Measurements from ENCODE around the gene EHF.

GRCh38 chr11:34667810-34668582 lies 47.1 kb downstream of the EHF start:
- TF ChIP-seq, protein P1, sequence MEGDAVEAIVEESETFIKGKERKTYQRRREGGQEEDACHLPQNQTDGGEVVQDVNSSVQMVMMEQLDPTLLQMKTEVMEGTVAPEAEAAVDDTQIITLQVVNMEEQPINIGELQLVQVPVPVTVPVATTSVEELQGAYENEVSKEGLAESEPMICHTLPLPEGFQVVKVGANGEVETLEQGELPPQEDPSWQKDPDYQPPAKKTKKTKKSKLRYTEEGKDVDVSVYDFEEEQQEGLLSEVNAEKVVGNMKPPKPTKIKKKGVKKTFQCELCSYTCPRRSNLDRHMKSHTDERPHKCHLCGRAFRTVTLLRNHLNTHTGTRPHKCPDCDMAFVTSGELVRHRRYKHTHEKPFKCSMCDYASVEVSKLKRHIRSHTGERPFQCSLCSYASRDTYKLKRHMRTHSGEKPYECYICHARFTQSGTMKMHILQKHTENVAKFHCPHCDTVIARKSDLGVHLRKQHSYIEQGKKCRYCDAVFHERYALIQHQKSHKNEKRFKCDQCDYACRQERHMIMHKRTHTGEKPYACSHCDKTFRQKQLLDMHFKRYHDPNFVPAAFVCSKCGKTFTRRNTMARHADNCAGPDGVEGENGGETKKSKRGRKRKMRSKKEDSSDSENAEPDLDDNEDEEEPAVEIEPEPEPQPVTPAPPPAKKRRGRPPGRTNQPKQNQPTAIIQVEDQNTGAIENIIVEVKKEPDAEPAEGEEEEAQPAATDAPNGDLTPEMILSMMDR (IDR thresholded peaks at IDR 0.05) = no peak
- no peak for TF ChIP-seq SIN3A (IDR thresholded peaks at IDR 0.05; ENCODE audit: borderline replicate concordance, low read depth, low read length)
- TF ChIP-seq GABPA (IDR thresholded peaks at IDR 0.05; ENCODE audit: low read depth) = no peak
- TF ChIP-seq TAF1 (IDR thresholded peaks at IDR 0.05; ENCODE audit: borderline replicate concordance, low read depth, low read length) = no peak
- TF ChIP-seq POLR2AphosphoS5 (IDR thresholded peaks at IDR 0.05; ENCODE audit: low read depth, low read length) = no peak
- no peak for TF ChIP-seq RFX5 (IDR thresholded peaks at IDR 0.05; ENCODE audit: low read length)
- no peak for TF ChIP-seq REST (IDR thresholded peaks at IDR 0.05; ENCODE audit: low read depth, low read length)
- no peak for TF ChIP-seq EP300 (IDR thresholded peaks at IDR 0.05; ENCODE audit: borderline replicate concordance in 1 of 2, low read depth in 1 of 2, low read length in 1 of 2)

All from SK-N-SH (cell line).